ENCODE data around the gene TBCCD1.

DNA sequence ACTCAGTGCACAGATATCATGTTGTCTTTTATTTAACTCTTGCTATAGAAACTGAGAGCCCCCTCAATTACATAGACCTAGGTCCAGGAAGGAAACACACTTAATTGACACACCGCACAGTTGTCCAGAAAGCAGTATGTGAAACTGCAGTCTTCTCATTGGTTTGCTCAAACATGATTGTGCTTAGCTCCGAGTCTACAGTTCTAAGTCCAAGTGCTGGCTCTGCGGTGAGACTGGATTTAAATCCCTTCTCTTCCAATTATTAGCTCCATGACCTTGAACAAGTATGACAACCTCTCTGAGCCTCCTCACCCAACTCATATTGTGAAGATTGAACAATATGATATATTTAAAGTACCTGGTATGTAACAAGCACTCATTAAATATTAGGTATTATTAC lies 26.7 kb upstream of the TBCCD1 start:
- TF ChIP-seq, protein P1, sequence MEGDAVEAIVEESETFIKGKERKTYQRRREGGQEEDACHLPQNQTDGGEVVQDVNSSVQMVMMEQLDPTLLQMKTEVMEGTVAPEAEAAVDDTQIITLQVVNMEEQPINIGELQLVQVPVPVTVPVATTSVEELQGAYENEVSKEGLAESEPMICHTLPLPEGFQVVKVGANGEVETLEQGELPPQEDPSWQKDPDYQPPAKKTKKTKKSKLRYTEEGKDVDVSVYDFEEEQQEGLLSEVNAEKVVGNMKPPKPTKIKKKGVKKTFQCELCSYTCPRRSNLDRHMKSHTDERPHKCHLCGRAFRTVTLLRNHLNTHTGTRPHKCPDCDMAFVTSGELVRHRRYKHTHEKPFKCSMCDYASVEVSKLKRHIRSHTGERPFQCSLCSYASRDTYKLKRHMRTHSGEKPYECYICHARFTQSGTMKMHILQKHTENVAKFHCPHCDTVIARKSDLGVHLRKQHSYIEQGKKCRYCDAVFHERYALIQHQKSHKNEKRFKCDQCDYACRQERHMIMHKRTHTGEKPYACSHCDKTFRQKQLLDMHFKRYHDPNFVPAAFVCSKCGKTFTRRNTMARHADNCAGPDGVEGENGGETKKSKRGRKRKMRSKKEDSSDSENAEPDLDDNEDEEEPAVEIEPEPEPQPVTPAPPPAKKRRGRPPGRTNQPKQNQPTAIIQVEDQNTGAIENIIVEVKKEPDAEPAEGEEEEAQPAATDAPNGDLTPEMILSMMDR (IDR thresholded peaks at IDR 0.05 in 8 of 11, conservative IDR thresholded peaks at IDR 0.05 in 3 of 11): no peak
- TF ChIP-seq POLR2A (IDR thresholded peaks at IDR 0.05): no peak
